WI38 (cell line): ENCODE measurements around the gene FNIP1.

Experiments
- H3K4me3 ChIP-seq: 2 replicates; pipeline ENCODE4 v1.5.1; 2011; ENCODE audit warnings: low read depth, mild to moderate bottlenecking, control low read depth, low read length
- CTCF ChIP-seq: IDR thresholded peaks from 2 replicates; pipeline ENCODE4 v1.5.1; 2012; ENCODE audit warnings: low read depth, mild to moderate bottlenecking, control low read depth, low read length

FNIP1 gene

GRCh38 chr5:131794586-131794985, 2.2 kb downstream of the FNIP1 start:
- TF ChIP-seq CTCF: no peak
- no peak overlapping the region for H3K4me3 ChIP-seq

- no peak overlapping the region for H3K4me3 ChIP-seq
- TF ChIP-seq CTCF: no peak
These were observed 3.9 kb downstream of the FNIP1 start for GRCh38 chr5:131792896-131793295.

GRCh38 chr5:131791866-131792265, 5.0 kb downstream of the FNIP1 start:
- H3K4me3 ChIP-seq: no peak overlapping the region
- no peak for TF ChIP-seq CTCF

- TF ChIP-seq CTCF: no peak
- H3K4me3 ChIP-seq: no peak overlapping the region
These were observed 6.3 kb downstream of the FNIP1 start for GRCh38 chr5:131790550-131790949.

- no peak overlapping the region for H3K4me3 ChIP-seq
- TF ChIP-seq CTCF: no peak
These were observed 7.1 kb downstream of the FNIP1 start for GRCh38 chr5:131789765-131790164.

GRCh38 chr5:131787736-131788135, 9.1 kb downstream of the FNIP1 start:
- no peak for TF ChIP-seq CTCF
- no peak overlapping the region for H3K4me3 ChIP-seq

GRCh38 chr5:131786900-131787692, 9.7 kb downstream of the FNIP1 start:
- no peak overlapping the region for H3K4me3 ChIP-seq
- no peak for TF ChIP-seq CTCF
